HCT116 (cell line): ENCODE data around the gene GPC1. TPM values are rescaled to one million over a fixed set of nuclear protein-coding genes. Genes with fewer than 3 reads are reported as not detected.

ENCODE experiments used
- ATAC-seq: fragments of 200-7000 bp; cut with Tn5 transposase; 2 replicates; pipeline ENCODE4 v1.9.1; 2020; ENCODE audit warnings: mild to moderate bottlenecking, moderate library complexity
- BruUV-seq: library from RNA; stranded (reverse); fragments of 400-500 nt; replicated peaks from 2 replicates; lab custom pipeline; 2021; lab: Mats Ljungman, UMichigan
- CTCF ChIA-PET: fragments of 300-600 bp; sonication (Branson Sonifier 250); formaldehyde crosslinking; loops from one replicate; lab custom pipeline; 2021; ENCODE audit warnings: antibody characterized with exemption; lab: Charles Lee
- POLR2A ChIA-PET: fragments of 300-600, 350-600 bp; sonication (Branson Sonifier 250); formaldehyde crosslinking; loops from one replicate; lab custom pipeline; 2021; ENCODE audit warnings: antibody characterized with exemption; lab: Charles Lee
- RAD21 ChIA-PET, 2 experiments: fragments of 300-600 bp; sonication (Branson Sonifier 250); formaldehyde crosslinking; loops; one replicate each; lab custom pipeline; 2023; ENCODE audit warnings: low total read pairs in 2 of 2; ENCODE audit not compliant: uncharacterized antibody in 2 of 2, unreplicated experiment in 2 of 2, low non-redundant PET in 1 of 2; lab: Charles Lee
- DNase-seq: peaks from one replicate; pipeline ENCODE4 v3.0.0-alpha.2; 2010; ENCODE audit warnings: low read depth, low spot score
- H2AFZ ChIP-seq: fragments of 200-600 bp; shearing (Covaris generic), sonication (generic); 2 replicates; pipeline ENCODE4 v1.6.1; 2017; ENCODE audit warnings: low read depth, mixed run types, mixed read lengths, antibody characterized with exemption, low read length; ENCODE audit not compliant: poor library complexity, severe bottlenecking
- H3K27ac ChIP-seq: 2 replicates; pipeline ENCODE4 v1.5.1; 2012; ENCODE audit warnings: low read depth, low read length
- H3K27me3 ChIP-seq: fragments of 200-600 bp; sonication (generic); 2 replicates; pipeline ENCODE4 v1.6.1; 2016; ENCODE audit warnings: mixed run types, low read length, mixed read lengths; ENCODE audit not compliant: insufficient read depth
- H3K36me3 ChIP-seq, 2 experiments: fragments of 200-500 bp in 1 of 2; fragments of 200-600 bp in 1 of 2; sonication (Bioruptor generic) in 1 of 2; sonication (generic) in 1 of 2; 2 replicates each; pipeline versions ENCODE4 v1.5.1 to v1.6.1; 2014 to 2016; ENCODE audit warnings: low read length in 2 of 2, inconsistent platforms in 1 of 2, mixed read lengths in 1 of 2, mixed run types in 1 of 2; ENCODE audit not compliant: insufficient read depth in 2 of 2, control insufficient read depth in 1 of 2
- H3K4me1 ChIP-seq, 2 experiments: fragments of 200-600 bp in 1 of 2; sonication (generic) in 1 of 2; 2 replicates each; pipeline versions ENCODE4 v1.5.1 to v1.6.1; 2012 to 2017; ENCODE audit warnings: low read length in 2 of 2, inconsistent platforms in 1 of 2, mild to moderate bottlenecking in 1 of 2, mixed read lengths in 1 of 2, mixed run types in 1 of 2, moderate library complexity in 1 of 2; ENCODE audit not compliant: insufficient read depth in 2 of 2, control insufficient read depth in 1 of 2
- H3K4me2 ChIP-seq: fragments of 200-600 bp; sonication (generic); 2 replicates; pipeline ENCODE4 v1.6.1; 2017; ENCODE audit warnings: mixed run types, low read length, mixed read lengths
- H3K4me3 ChIP-seq, 2 experiments: fragments of 200-600 bp in 1 of 2; sonication (generic) in 1 of 2; replicated peaks in 1 of 2; 2 replicates each; pipeline ENCODE4 v1.5.1; 2011 to 2016; ENCODE audit warnings: low read length in 2 of 2, control low read depth in 1 of 2, low read depth in 1 of 2, mild to moderate bottlenecking in 1 of 2, mixed read lengths in 1 of 2, mixed run types in 1 of 2
- H3K79me2 ChIP-seq: fragments of 200-600 bp; sonication (generic); 2 replicates; pipeline ENCODE4 v1.6.1; 2017; ENCODE audit warnings: mild to moderate bottlenecking, mixed run types, low read length, moderate library complexity, mixed read lengths; ENCODE audit not compliant: insufficient read depth
- H3K9ac ChIP-seq: fragments of 200-600 bp; sonication (generic); 2 replicates; pipeline ENCODE4 v1.6.1; 2016; ENCODE audit warnings: low read length, mixed read lengths
- H3K9me2 ChIP-seq: fragments of 200-600 bp; sonication (generic), shearing (Covaris generic); 2 replicates; pipeline ENCODE4 v1.6.1; 2017; ENCODE audit warnings: mixed run types, mild to moderate bottlenecking, moderate library complexity; ENCODE audit not compliant: insufficient read depth
- H3K9me3 ChIP-seq, 2 experiments: fragments of 200-500 bp in 1 of 2; fragments of 200-600 bp in 1 of 2; sonication (Bioruptor generic) in 1 of 2; sonication (generic) in 1 of 2; 2 replicates each; pipeline ENCODE4 v1.6.1; 2014 to 2017; ENCODE audit warnings: low read length in 2 of 2, mixed read lengths in 2 of 2, inconsistent platforms in 1 of 2, low read depth in 1 of 2, mild to moderate bottlenecking in 1 of 2, mixed run types in 1 of 2, moderate library complexity in 1 of 2; ENCODE audit not compliant: control insufficient read depth in 1 of 2, insufficient read depth in 1 of 2
- H4K20me1 ChIP-seq: fragments of 200-600 bp; sonication (generic), shearing (Covaris generic); 2 replicates; pipeline ENCODE4 v1.6.1; 2017; ENCODE audit warnings: mixed run types, mild to moderate bottlenecking, moderate library complexity; ENCODE audit not compliant: insufficient read depth
- CTCF ChIP-seq, 3 experiments: fragments of 200-600 bp in 1 of 3; sonication (generic) in 1 of 3; IDR thresholded peaks in 2 of 3; conservative IDR thresholded peaks in 1 of 3; 2 replicates each; pipeline ENCODE4 v1.5.1; 2012 to 2017; ENCODE audit warnings: low read depth in 2 of 3, low read length in 2 of 3, antibody characterized with exemption in 1 of 3, borderline replicate concordance in 1 of 3, control low read depth in 1 of 3, mild to moderate bottlenecking in 1 of 3, mixed read lengths in 1 of 3, mixed run types in 1 of 3, moderate library complexity in 1 of 3; ENCODE audit not compliant: insufficient read depth in 1 of 3
- ELF1 ChIP-seq: IDR thresholded peaks from 2 replicates; pipeline ENCODE4 v1.6.1; 2012; ENCODE audit warnings: low read depth, borderline replicate concordance
- EZH2 ChIP-seq: fragments of 200-600 bp; sonication (generic); IDR thresholded peaks from 2 replicates; pipeline ENCODE4 v1.6.1; 2017; ENCODE audit warnings: antibody characterized with exemption, mixed run types
- EZH2phosphoT487 ChIP-seq: fragments of 200-600 bp; IDR thresholded peaks from 2 replicates; pipeline ENCODE4 v1.6.1; 2018; ENCODE audit warnings: antibody characterized with exemption, borderline replicate concordance
- FOSL1 ChIP-seq: IDR thresholded peaks from 2 replicates; pipeline ENCODE4 v1.6.1; 2012; ENCODE audit warnings: low read depth
- MAX ChIP-seq: IDR thresholded peaks from 2 replicates; pipeline ENCODE4 v1.6.1; 2012
- POLR2A ChIP-seq: IDR thresholded peaks from 2 replicates; pipeline ENCODE4 v1.7.0; 2011; ENCODE audit warnings: borderline replicate concordance; ENCODE audit not compliant: insufficient read depth, insufficient read length; ENCODE audit errors: extremely low read depth
- POLR2AphosphoS5 ChIP-seq: IDR thresholded peaks from 2 replicates; pipeline ENCODE4 v1.6.1; 2011; ENCODE audit warnings: mild to moderate bottlenecking, low read depth, low read length, moderate library complexity
- REST ChIP-seq: IDR thresholded peaks from 2 replicates; pipeline ENCODE4 v1.6.1; 2012; ENCODE audit warnings: low read depth
- TCF7L2 ChIP-seq: IDR thresholded peaks from 2 replicates; pipeline ENCODE4 v1.7.0; 2011; ENCODE audit warnings: borderline replicate concordance, inconsistent platforms; ENCODE audit not compliant: insufficient read depth, insufficient read length; ENCODE audit errors: extremely low read depth
- YY1 ChIP-seq: IDR thresholded peaks from 2 replicates; pipeline ENCODE4 v1.6.1; 2011; ENCODE audit warnings: low read length, low read depth, moderate library complexity, mild to moderate bottlenecking; ENCODE audit not compliant: insufficient replicate concordance; ENCODE audit errors: extremely low read depth
- ZBTB33 ChIP-seq: IDR thresholded peaks from 2 replicates; pipeline ENCODE4 v1.6.1; 2011; ENCODE audit warnings: mild to moderate bottlenecking, low read length, moderate library complexity; ENCODE audit not compliant: insufficient replicate concordance; ENCODE audit errors: extremely low read depth
- ZFX ChIP-seq: fragments of 450-650 bp; IDR thresholded peaks from 2 replicates; pipeline ENCODE4 v1.6.1; 2017
- ZNF274 ChIP-seq: fragments of 200-500 bp; sonication (Bioruptor generic); IDR thresholded peaks from 2 replicates; pipeline ENCODE4 v1.6.1; 2014; ENCODE audit warnings: mild to moderate bottlenecking, low read depth, low read length, inconsistent platforms
- intact Hi-C: fragments of 100-400 bp; cut with micrococcal nuclease; formaldehyde crosslinking; loops from 2 replicates; pipeline ENCODE4 v1.10.0; 2022
- total RNA-seq: library from RNA; stranded (reverse); gene quantifications from one replicate; pipeline ENCODE4 v1.2.1, GENCODE V29; 2021; ENCODE audit not compliant: unreplicated experiment

GPC1 gene
- total RNA-seq, 1 experiment from 2014 or later = 79.1 TPM

GRCh38 chr2:240462707-240463273 is 27.3 kb downstream of the GPC1 start:
- Histone ChIP-seq H3K9me2 (no peaks in the 10 kb centered on the region), H3K27me3 (no peaks in the 10 kb centered on the region), H3K36me3 (peaks cover 0 to 15% of the 10 kb centered on the region in 2 experiments; a peak in 2 of 4 replicates), H2AFZ (no peak overlapping the region), H3K27ac (no peak overlapping the region), H3K9ac (no peak overlapping the region), H3K4me1 (no peaks in the 10 kb centered on the region), H3K4me2 (no peak overlapping the region), H4K20me1 (no peaks in the 10 kb centered on the region), H3K79me2 (peaks cover 7% of the 10 kb centered on the region; the same call in 1 of the 2 replicates), H3K4me3 (no peak overlapping the region), H3K9me3 (no peaks in the 10 kb centered on the region)
- CTCF ChIA-PET = no interaction called here
- ATAC-seq = no peak
- POLR2A ChIA-PET = no interaction called here
- no peak for DNase-seq
- intact Hi-C loops = no loop called here
- BruUV-seq = no TSS peak
- RAD21 ChIA-PET = no interaction called here
- TF ChIP-seq MAX (no peak), CTCF (IDR thresholded peaks at IDR 0.05 in 2 of 3, conservative IDR thresholded peaks at IDR 0.05 in 1 of 3; ENCODE audit: borderline replicate concordance in 1 of 3, insufficient read depth in 1 of 3, low read depth in 2 of 3, low read length in 2 of 3) (no peak), POLR2A (no peak), EZH2phosphoT487 (no peak), EZH2 (no peak), YY1 (no peak), POLR2AphosphoS5 (no peak), TCF7L2 (no peak), FOSL1 (no peak), ELF1 (no peak), REST (no peak), ZBTB33 (no peak), ZNF274 (no peak), ZFX (no peak)
